Retinal pigment epithelial cell (primary cell): ENCODE data around the gene FANCL.
A peak's percentile ranks its signal among the peaks of the same experiment; 100 is the strongest.

Experiments
- DNase-seq: peaks from one replicate; pipeline ENCODE4 v3.0.0-alpha.2; 2010; ENCODE audit warnings: low read depth
- H3K4me3 ChIP-seq: 2 replicates; pipeline ENCODE4 v1.5.1; 2011; ENCODE audit warnings: mild to moderate bottlenecking, low read length, control low read depth, moderate library complexity
- CTCF ChIP-seq: conservative IDR thresholded peaks from 2 replicates; pipeline ENCODE4 v1.5.1; 2011; ENCODE audit warnings: low read depth, low read length, control low read depth, inconsistent platforms

The FANCL gene

GRCh38 chr2:58137856-58138255 is 103.3 kb downstream of the FANCL start:
- no peak overlapping the region for H3K4me3 ChIP-seq
- DNase-seq: no peak
- TF ChIP-seq CTCF: no peak

- no peak overlapping the region for H3K4me3 ChIP-seq
- no peak for DNase-seq
- TF ChIP-seq CTCF: no peak
Measured at GRCh38 chr2:58137221-58137620, 103.9 kb downstream of the FANCL start.

- no peak for TF ChIP-seq CTCF
- H3K4me3 ChIP-seq: no peak overlapping the region
- no peak for DNase-seq
Measured at GRCh38 chr2:58135861-58136260, 105.3 kb downstream of the FANCL start.

GRCh38 chr2:58133395-58133794 is 107.7 kb downstream of the FANCL start:
- DNase-seq: no peak
- TF ChIP-seq CTCF: no peak
- H3K4me3 ChIP-seq: no peak overlapping the region

- TF ChIP-seq CTCF: peak; percentile 10
- no peak for DNase-seq
- no peak overlapping the region for H3K4me3 ChIP-seq
Measured at GRCh38 chr2:58131191-58132011, 109.7 kb downstream of the FANCL start.

GRCh38 chr2:58130238-58130637 is 110.9 kb downstream of the FANCL start:
- TF ChIP-seq CTCF: no peak
- DNase-seq: no peak
- H3K4me3 ChIP-seq: no peak overlapping the region

GRCh38 chr2:58127111-58127510 is 114.0 kb downstream of the FANCL start:
- TF ChIP-seq CTCF: no peak
- H3K4me3 ChIP-seq: no peak overlapping the region
- DNase-seq: no peak
